Activated T-helper 1 cell treated with anti-CD3 and anti-CD28 coated beads, Interleukin-2, amount 50 U/mL, for 16 hours (primary cell): ENCODE results near the gene NOL4L.

Source experiments
- DNase-seq, 2 donors: peaks; one replicate each; pipeline ENCODE4 v3.0.0-alpha.2; 2020; ENCODE audit warnings: low read depth in 1 of 2, low spot score in 1 of 2

Gene NOL4L

GRCh38 chr20:32576560-32576959 is 8.6 kb downstream of the NOL4L start:
- DNase-seq, result no peak

DNA sequence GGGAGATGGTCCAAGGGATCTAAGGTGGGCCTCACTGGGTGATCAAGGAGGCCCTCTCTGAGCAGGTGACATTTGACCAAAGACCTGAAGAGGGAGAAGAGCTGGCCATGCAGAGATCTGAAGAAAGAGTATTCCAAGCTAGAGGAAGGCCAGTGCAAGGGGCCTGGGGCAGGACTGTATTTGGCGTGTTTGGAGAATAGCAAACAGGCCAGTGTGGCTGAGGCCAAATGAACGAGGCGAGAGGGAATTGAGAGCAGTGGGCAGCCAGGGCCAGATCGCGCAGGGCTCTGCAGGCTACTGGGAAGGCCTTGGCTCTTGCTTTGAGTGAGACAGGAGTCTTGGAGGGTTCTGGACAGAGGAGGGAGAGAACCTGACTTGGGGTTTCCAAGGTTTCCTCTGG is 9.3 kb downstream of the NOL4L start:
- no peak for DNase-seq

- no peak for DNase-seq
These were observed 9.9 kb downstream of the NOL4L start for GRCh38 chr20:32575227-32575581.

DNA sequence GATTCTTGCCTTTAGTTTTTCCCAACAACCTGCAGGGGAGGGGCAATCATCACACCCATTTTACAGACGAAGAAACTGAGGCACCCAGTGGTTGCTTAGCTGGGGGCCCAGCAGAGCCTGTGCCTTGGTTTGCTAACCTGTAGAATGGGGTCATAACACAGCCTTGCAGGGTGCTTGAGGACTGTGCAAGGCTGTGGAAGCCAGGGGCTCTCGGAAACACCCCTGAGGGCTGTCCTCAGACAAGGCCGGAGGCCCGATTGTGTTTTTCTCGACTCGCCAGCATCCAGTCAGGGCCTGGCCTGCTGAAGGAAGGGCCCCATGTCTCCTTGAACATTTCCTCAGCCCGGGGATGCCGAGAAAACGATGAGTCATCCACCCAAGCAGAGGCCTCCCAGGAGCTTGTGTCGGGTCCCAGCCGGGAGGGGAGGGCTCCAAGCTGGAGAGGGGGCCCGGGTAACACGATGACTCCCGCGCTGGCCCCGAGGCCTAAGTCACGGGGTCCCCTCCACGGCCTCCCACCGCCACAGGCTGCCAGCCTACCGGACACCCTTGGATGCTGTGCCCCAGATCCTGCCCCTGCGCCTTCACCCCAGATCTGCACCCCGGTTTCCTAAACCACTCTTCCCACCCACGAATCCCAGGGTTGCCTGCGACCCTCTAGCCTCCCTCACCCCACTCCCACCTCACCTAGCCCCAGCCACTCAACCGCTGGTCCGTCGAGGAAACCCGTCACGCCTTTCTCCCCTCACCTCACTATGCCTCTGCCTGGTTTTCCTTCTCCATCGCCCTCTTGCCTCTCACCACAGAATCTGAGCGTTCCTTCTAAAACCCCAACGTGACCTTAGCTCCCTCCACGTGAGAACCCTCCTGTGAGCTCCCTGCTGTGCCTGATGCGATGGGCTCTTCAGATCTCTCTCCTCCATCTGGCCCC is 10.6 kb downstream of the NOL4L start:
- DNase-seq, result no peak

DNA sequence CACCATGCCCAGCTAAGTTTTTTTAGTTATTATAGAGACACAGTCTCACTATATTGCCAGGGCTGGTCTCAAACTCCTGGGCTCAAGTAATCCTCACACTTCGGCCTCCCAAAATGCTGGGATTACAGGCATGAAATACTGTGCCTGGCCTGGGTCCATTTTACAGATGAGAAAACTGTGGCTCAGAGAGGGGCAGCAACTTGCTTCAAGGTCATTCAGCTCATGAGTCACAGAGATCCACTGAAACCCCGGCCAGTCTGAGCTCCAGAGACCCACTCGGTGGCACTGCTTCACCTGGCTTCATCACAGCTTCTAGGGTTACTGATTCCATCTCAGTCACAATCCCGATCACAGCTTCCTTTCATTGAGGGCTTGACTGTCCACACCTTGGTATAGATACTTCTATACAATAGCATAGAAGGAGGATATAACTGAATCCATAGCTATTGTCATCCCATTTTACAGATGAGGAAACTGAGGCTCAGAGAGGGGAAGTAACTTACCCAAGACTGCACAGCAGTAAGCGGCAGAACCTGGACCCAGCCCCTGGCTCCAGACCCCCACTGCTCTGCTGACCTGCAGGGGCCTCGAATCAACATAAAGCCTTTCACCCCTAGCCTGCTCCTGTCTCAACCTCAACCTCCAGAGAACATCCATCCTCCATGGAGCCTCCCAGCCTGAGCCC is 11.8 kb downstream of the NOL4L start:
- no peak for DNase-seq

GRCh38 chr20:32572271-32572968 is 12.7 kb downstream of the NOL4L start:
- no peak for DNase-seq

GRCh38 chr20:32571566-32571965 is 13.6 kb downstream of the NOL4L start:
- DNase-seq, result no peak

DNA sequence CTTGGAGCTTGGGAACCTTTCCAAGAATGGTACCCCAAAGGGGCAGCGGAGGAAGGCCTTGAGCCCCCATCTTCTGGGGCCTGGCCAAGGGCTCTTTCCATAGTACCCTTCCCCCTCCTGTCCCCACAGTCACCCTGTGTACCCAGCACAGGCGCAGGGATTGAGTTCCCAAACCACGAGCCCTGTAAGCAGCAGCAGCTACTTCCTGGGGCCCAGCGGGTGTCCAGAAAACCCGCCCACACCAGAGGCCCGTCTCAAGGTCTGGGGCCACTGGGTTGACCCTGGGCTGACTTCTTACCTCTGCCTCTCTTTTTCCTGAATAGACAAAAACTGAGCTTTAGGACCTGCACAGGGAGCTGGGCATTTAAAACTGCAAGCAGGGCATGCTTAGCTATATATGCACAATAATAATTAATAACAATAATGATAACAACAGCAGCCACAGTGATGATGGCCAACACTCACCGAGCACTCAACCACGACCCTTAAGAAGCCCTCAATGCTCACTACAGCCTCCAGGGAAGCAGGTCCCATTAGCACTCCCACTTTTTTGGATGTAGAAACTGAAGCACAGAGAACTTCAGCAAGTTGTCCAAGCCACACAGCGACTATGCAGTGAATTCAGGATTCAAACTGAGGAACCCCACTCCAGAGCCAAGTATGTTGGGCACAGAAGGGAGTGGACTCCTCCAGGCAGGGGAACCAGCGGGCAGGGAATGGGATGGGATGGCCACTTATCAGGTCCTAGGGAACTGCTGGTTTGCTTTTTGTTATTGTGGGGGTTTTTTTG is 14.5 kb downstream of the NOL4L start:
- no peak for DNase-seq

GRCh38 chr20:32569380-32570305 is 15.5 kb downstream of the NOL4L start:
- no peak for DNase-seq

DNA sequence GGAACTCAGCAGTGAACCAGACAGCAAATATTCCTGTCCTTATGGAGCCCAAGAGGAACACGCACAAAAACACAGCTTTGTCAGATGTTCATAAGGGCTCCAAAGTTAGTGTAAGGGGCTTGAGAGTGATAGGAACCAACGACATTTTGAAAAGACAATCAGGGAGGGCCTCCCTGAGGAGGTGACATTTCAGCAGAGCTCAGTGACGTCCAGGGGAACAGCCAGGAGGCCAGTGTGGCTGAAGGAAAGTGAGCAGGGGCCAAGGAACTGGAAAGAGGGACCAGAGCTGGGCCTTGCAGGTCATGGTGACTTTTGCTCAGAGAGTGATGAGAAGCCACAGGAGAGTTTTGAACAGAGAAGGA is 16.1 kb downstream of the NOL4L start:
- DNase-seq, result no peak

GRCh38 chr20:32567384-32568178 is 17.6 kb downstream of the NOL4L start:
- DNase-seq, result no peak

- no peak for DNase-seq
These were observed 18.5 kb downstream of the NOL4L start for GRCh38 chr20:32566379-32567374.

- DNase-seq, result no peak
These were observed 19.4 kb downstream of the NOL4L start for GRCh38 chr20:32565735-32566032.

GRCh38 chr20:32564921-32565734 is 20.0 kb downstream of the NOL4L start:
- DNase-seq, result no peak

DNA sequence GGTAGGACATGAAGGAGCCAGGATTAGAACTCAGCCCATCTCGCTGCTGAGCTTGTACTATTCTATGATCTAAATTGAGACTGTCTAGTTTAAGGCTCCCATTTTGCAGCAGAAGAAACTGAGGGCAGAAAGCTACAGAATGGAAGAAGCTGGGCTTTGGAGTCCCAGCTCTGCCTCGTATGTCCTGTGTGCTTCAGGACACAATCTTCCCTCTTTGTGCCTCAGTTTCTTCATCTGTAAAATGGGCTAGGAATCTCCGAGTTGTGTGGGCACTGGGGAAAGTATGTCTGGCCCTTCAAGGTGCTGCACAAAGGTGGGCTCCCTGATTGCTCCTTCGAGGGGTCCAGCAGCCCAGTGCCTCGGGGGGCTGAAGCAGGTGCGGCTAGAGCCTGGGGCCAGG is 20.7 kb downstream of the NOL4L start:
- no peak for DNase-seq

DNA sequence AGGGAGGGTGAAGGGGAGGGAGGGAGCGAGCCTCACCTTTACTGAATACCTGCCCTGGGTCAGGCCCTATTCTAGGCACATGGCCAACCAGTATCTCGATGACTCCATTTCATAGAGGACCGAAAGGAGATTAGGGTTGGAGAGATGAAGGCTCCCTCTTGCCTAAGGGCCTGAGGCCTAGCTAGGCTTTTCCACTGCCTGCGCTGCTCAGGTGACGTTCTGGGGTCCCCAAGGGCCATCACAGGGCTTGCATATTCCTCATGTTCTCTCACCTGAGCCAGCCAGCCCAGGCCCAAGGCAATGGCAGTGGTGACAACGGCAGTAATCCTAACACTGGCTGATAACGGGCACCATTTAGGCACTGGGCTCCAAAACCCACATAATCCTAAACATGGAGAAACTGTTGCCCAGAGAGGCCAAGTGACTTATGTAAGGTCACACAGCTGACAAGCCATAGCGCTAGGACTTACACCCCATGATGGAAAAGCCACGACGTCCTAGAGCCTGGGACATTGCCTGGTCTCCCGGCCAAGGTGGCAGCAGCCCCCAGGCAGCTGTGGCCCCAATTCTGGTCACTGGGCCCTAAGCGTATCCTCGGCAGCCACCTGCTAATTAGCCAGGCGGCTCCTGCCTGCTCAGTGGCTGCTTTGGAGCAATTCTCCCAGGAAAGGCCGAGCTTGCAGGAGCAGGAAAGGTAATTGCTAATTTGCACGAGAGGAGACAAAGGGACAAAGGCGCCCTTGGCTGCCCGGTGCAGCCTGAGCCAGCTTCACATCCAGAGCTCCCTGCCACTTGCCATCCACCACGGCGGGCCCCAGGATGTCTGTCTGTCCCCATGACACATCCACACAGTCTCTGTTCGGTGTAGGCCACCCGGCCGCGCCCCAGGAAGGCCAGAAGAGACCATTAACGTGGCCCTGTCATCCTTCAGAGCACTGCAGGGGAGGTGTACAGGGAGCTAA is 21.5 kb downstream of the NOL4L start:
- no peak for DNase-seq
